WTC11 (cell line): Measurements from ENCODE around the gene ST6GAL1. TPM values are rescaled to one million over a fixed set of nuclear protein-coding genes. Genes with fewer than 3 reads are reported as not detected.
A peak's percentile ranks its signal among the peaks of the same experiment; 100 is the strongest.

Experiments used
- ATAC-seq: fragments of 200-7000 bp; cut with Tn5 transposase; 2 replicates; pipeline ENCODE4 v1.10.0; 2021; ENCODE audit warnings: mild to moderate bottlenecking, moderate library complexity
- CTCF ChIA-PET: fragments of 300-600 bp; sonication (Branson Sonifier 250); formaldehyde crosslinking; loops from one replicate; lab custom pipeline; 2021; ENCODE audit warnings: antibody characterized with exemption; lab: Charles Lee
- POLR2A ChIA-PET: fragments of 350-600 bp; sonication (Branson Sonifier 250); formaldehyde crosslinking; loops from one replicate; lab custom pipeline; 2021; ENCODE audit warnings: antibody characterized with exemption; lab: Charles Lee
- DNase-seq: peaks from one replicate; pipeline ENCODE4 v3.0.0; 2021; ENCODE audit warnings: low spot score
- H3K27ac Mint-ChIP-seq: 2 replicates; pipeline ENCODE4 v1.8.0; 2021; ENCODE audit warnings: mixed read lengths
- H3K27me3 Mint-ChIP-seq: 2 replicates; pipeline ENCODE4 v1.8.0; 2021; ENCODE audit warnings: low read depth, mild to moderate bottlenecking, moderate library complexity, mixed read lengths
- H3K36me3 Mint-ChIP-seq: 2 replicates; pipeline ENCODE4 v1.8.0; 2021; ENCODE audit warnings: mixed read lengths
- H3K4me1 Mint-ChIP-seq: 2 replicates; pipeline ENCODE4 v1.8.0; 2022; ENCODE audit warnings: mixed read lengths
- H3K4me3 Mint-ChIP-seq: 2 replicates; pipeline ENCODE4 v1.8.0; 2021; ENCODE audit warnings: mild to moderate bottlenecking, moderate library complexity, mixed read lengths
- H3K9me3 Mint-ChIP-seq: 2 replicates; pipeline ENCODE4 v1.8.0; 2021; ENCODE audit warnings: mixed read lengths
- JAZF1 ChIP-seq: fragments of 250-450 bp; sonication (Bioruptor Pico); IDR thresholded peaks from 2 replicates; pipeline ENCODE4 v1.9.0; 2021; ENCODE audit warnings: moderate library complexity, mild to moderate bottlenecking, inconsistent platforms
- JUN ChIP-seq: sonication (generic); formaldehyde crosslinking; IDR thresholded peaks from 2 replicates; pipeline ENCODE4 v1.8.0; 2023; ENCODE audit warnings: mild to moderate bottlenecking, missing genetic modification reagents
- MYBL2 ChIP-seq: sonication (generic); formaldehyde crosslinking; IDR thresholded peaks from 2 replicates; pipeline ENCODE4 v1.8.1; 2023; ENCODE audit warnings: mild to moderate bottlenecking, moderate library complexity, missing genetic modification reagents
- NFE2L1 ChIP-seq: sonication (generic); formaldehyde crosslinking; IDR thresholded peaks from 2 replicates; pipeline ENCODE4 v1.8.1; 2023; ENCODE audit warnings: missing genetic modification reagents
- NR1H2 ChIP-seq: sonication (generic); formaldehyde crosslinking; IDR thresholded peaks from 2 replicates; pipeline ENCODE4 v1.9.0; 2021; ENCODE audit warnings: mild to moderate bottlenecking, moderate library complexity, missing genetic modification reagents
- NR3C1 ChIP-seq: sonication (generic); formaldehyde crosslinking; conservative IDR thresholded peaks from 2 replicates; pipeline ENCODE4 v1.8.1; 2023; ENCODE audit warnings: low read depth, mild to moderate bottlenecking, missing genetic modification reagents
- SMAD3 ChIP-seq: sonication (generic); formaldehyde crosslinking; IDR thresholded peaks from 2 replicates; pipeline ENCODE4 v1.8.0; 2022; ENCODE audit warnings: missing genetic modification reagents, mild to moderate bottlenecking, borderline replicate concordance
- SOX15 ChIP-seq: fragments of 250-450 bp; sonication (Bioruptor Pico); IDR thresholded peaks from 2 replicates; pipeline ENCODE4 v1.9.0; 2021; ENCODE audit warnings: mild to moderate bottlenecking
- SP1 ChIP-seq: sonication (generic); formaldehyde crosslinking; conservative IDR thresholded peaks from 2 replicates; pipeline ENCODE4 v1.8.1; 2022; ENCODE audit warnings: missing genetic modification reagents
- TCF7 ChIP-seq: sonication (generic); formaldehyde crosslinking; IDR thresholded peaks from 2 replicates; pipeline ENCODE4 v1.8.0; 2022; ENCODE audit warnings: mild to moderate bottlenecking, low read depth, missing genetic modification reagents, moderate library complexity
- ZNF138 ChIP-seq: sonication (generic); formaldehyde crosslinking; conservative IDR thresholded peaks from 2 replicates; pipeline ENCODE4 v1.8.1; 2022; ENCODE audit warnings: mild to moderate bottlenecking, moderate library complexity, missing genetic modification reagents
- ZNF232 ChIP-seq: sonication (generic); formaldehyde crosslinking; IDR thresholded peaks from 2 replicates; pipeline ENCODE4 v1.8.0; 2022; ENCODE audit warnings: mild to moderate bottlenecking, missing genetic modification reagents
- ZNF263 ChIP-seq: sonication (generic); formaldehyde crosslinking; IDR thresholded peaks from 2 replicates; pipeline ENCODE4 v1.8.1; 2022; ENCODE audit warnings: low read depth, mild to moderate bottlenecking, moderate library complexity, missing genetic modification reagents
- total RNA-seq: library from RNA; stranded (reverse); gene quantifications from 3 replicates; pipeline ENCODE4 v1.2.3, GENCODE V29; 2021
- TF ChIP-seq, protein P1 (sequence below): sonication (generic); formaldehyde crosslinking; IDR thresholded peaks from 2 replicates; pipeline ENCODE4 v1.8.1; 2022; ENCODE audit warnings: mild to moderate bottlenecking, missing genetic modification reagents, moderate library complexity, borderline replicate concordance
- TF ChIP-seq, protein P2 (sequence below): sonication (generic); formaldehyde crosslinking; IDR thresholded peaks from 2 replicates; pipeline ENCODE4 v1.8.0; 2023; ENCODE audit warnings: mild to moderate bottlenecking, missing genetic modification reagents
- TF ChIP-seq, protein P3 (sequence below): sonication (generic); formaldehyde crosslinking; IDR thresholded peaks from 2 replicates; pipeline ENCODE4 v1.8.0; 2023; ENCODE audit warnings: missing genetic modification reagents
- TF ChIP-seq, protein P4 (sequence below): fragments of 200-600 bp; IDR thresholded peaks from 2 replicates; pipeline ENCODE4 v1.8.0; 2022; ENCODE audit warnings: antibody characterized with exemption
- TF ChIP-seq, protein P5 (sequence below): sonication (generic); formaldehyde crosslinking; IDR thresholded peaks from 2 replicates; pipeline ENCODE4 v1.8.1; 2022; ENCODE audit warnings: missing genetic modification reagents, borderline replicate concordance
- TF ChIP-seq, protein P6 (sequence below): sonication (generic); formaldehyde crosslinking; IDR thresholded peaks from 2 replicates; pipeline ENCODE4 v1.8.1; 2023; ENCODE audit warnings: mild to moderate bottlenecking, missing genetic modification reagents
- TF ChIP-seq, protein P7 (sequence below): sonication (generic); formaldehyde crosslinking; IDR thresholded peaks from 2 replicates; pipeline ENCODE4 v1.8.1; 2023; ENCODE audit warnings: mild to moderate bottlenecking, missing genetic modification reagents, borderline replicate concordance

Gene ST6GAL1
- total RNA-seq, 1 experiment from 2014 or later: 87.5 TPM

DNA sequence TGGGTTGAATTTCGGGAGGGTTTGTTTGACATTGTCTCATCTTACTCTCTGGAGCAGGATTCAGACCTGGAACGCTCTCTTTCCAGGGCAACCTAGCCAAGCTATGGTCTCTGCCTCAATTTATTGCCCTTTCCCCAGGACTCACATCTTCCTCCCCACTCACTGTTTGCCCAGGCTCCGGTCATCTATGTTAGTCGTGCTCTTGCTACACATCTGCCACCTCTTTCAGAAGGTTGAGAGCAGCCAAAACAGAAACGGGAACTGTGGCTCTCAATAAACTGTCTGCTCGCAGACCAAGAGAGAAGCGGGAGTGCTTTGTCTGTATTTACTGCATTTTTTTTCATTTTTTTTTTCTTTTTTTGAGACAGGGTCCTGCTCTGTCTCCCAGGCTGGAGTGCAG, 81.6 kb downstream of the ST6GAL1 start:
- Mint-ChIP-seq H3K9me3 (no peaks in the 10 kb centered on the region), H3K27ac (peak overlapping the region; percentile 94)
- TF ChIP-seq ZNF232 (no peak), NR3C1 (no peak)
- TF ChIP-seq, protein P1, sequence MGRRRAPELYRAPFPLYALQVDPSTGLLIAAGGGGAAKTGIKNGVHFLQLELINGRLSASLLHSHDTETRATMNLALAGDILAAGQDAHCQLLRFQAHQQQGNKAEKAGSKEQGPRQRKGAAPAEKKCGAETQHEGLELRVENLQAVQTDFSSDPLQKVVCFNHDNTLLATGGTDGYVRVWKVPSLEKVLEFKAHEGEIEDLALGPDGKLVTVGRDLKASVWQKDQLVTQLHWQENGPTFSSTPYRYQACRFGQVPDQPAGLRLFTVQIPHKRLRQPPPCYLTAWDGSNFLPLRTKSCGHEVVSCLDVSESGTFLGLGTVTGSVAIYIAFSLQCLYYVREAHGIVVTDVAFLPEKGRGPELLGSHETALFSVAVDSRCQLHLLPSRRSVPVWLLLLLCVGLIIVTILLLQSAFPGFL (CRISPR knock-in tag): no peak
- TF ChIP-seq, protein P2, sequence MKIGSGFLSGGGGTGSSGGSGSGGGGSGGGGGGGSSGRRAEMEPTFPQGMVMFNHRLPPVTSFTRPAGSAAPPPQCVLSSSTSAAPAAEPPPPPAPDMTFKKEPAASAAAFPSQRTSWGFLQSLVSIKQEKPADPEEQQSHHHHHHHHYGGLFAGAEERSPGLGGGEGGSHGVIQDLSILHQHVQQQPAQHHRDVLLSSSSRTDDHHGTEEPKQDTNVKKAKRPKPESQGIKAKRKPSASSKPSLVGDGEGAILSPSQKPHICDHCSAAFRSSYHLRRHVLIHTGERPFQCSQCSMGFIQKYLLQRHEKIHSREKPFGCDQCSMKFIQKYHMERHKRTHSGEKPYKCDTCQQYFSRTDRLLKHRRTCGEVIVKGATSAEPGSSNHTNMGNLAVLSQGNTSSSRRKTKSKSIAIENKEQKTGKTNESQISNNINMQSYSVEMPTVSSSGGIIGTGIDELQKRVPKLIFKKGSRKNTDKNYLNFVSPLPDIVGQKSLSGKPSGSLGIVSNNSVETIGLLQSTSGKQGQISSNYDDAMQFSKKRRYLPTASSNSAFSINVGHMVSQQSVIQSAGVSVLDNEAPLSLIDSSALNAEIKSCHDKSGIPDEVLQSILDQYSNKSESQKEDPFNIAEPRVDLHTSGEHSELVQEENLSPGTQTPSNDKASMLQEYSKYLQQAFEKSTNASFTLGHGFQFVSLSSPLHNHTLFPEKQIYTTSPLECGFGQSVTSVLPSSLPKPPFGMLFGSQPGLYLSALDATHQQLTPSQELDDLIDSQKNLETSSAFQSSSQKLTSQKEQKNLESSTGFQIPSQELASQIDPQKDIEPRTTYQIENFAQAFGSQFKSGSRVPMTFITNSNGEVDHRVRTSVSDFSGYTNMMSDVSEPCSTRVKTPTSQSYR (CRISPR knock-in tag): no peak
- TF ChIP-seq, protein P3, sequence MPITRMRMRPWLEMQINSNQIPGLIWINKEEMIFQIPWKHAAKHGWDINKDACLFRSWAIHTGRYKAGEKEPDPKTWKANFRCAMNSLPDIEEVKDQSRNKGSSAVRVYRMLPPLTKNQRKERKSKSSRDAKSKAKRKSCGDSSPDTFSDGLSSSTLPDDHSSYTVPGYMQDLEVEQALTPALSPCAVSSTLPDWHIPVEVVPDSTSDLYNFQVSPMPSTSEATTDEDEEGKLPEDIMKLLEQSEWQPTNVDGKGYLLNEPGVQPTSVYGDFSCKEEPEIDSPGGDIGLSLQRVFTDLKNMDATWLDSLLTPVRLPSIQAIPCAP (CRISPR knock-in tag): no peak
- TF ChIP-seq, all 79 proteins: peak for 0
- ChIA-PET CTCF (no interaction called here), POLR2A (interaction anchor here (0.6 kb wide), 1 partner anchor 162 kb away, joined by 6 read pairs; no protein-coding TSS in a partner anchor)
- H3K4me1 Mint-ChIP-seq: peaks cover 24% of the 10 kb centered on the region
- no peak overlapping the region for H3K4me3 Mint-ChIP-seq
- H3K27me3 Mint-ChIP-seq: no peaks in the 10 kb centered on the region
- DNase-seq: no peak
- peaks cover 32% of the 10 kb centered on the region for H3K36me3 Mint-ChIP-seq
- no peak for ATAC-seq

DNA sequence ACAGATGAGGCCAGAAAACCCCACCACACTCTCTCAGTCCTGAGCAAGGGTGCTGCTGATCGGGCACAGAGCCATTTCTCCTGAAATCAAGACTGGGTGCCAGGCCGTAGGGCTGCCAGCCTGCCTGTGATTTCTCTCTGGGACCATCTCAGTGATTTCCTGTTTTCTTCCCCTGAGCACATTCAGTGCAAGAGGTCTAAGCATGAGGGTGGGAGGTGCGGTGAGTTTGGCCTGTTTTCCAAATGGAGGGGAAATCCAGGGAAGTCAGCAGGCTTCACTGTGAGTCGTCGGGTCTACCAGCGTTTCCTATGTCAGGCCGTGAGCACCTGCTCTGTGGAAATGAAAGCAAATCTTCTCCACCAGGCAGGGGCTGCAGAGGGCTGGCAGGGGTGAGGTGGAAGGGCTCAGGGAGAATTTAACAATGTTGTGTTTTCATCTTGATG, 82.3 kb downstream of the ST6GAL1 start:
- TF ChIP-seq SMAD3 (CRISPR knock-in tag): no peak
- TF ChIP-seq SP1: no peak
- TF ChIP-seq, protein P4, sequence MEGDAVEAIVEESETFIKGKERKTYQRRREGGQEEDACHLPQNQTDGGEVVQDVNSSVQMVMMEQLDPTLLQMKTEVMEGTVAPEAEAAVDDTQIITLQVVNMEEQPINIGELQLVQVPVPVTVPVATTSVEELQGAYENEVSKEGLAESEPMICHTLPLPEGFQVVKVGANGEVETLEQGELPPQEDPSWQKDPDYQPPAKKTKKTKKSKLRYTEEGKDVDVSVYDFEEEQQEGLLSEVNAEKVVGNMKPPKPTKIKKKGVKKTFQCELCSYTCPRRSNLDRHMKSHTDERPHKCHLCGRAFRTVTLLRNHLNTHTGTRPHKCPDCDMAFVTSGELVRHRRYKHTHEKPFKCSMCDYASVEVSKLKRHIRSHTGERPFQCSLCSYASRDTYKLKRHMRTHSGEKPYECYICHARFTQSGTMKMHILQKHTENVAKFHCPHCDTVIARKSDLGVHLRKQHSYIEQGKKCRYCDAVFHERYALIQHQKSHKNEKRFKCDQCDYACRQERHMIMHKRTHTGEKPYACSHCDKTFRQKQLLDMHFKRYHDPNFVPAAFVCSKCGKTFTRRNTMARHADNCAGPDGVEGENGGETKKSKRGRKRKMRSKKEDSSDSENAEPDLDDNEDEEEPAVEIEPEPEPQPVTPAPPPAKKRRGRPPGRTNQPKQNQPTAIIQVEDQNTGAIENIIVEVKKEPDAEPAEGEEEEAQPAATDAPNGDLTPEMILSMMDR: no peak
- TF ChIP-seq TCF7 (CRISPR knock-in tag): no peak
- TF ChIP-seq, protein P5, sequence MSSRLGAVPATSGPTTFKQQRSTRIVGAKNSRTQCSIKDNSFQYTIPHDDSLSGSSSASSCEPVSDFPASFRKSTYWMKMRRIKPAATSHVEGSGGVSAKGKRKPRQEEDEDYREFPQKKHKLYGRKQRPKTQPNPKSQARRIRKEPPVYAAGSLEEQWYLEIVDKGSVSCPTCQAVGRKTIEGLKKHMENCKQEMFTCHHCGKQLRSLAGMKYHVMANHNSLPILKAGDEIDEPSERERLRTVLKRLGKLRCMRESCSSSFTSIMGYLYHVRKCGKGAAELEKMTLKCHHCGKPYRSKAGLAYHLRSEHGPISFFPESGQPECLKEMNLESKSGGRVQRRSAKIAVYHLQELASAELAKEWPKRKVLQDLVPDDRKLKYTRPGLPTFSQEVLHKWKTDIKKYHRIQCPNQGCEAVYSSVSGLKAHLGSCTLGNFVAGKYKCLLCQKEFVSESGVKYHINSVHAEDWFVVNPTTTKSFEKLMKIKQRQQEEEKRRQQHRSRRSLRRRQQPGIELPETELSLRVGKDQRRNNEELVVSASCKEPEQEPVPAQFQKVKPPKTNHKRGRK (CRISPR knock-in tag): no peak
- TF ChIP-seq, protein P6, sequence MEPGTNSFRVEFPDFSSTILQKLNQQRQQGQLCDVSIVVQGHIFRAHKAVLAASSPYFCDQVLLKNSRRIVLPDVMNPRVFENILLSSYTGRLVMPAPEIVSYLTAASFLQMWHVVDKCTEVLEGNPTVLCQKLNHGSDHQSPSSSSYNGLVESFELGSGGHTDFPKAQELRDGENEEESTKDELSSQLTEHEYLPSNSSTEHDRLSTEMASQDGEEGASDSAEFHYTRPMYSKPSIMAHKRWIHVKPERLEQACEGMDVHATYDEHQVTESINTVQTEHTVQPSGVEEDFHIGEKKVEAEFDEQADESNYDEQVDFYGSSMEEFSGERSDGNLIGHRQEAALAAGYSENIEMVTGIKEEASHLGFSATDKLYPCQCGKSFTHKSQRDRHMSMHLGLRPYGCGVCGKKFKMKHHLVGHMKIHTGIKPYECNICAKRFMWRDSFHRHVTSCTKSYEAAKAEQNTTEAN (CRISPR knock-in tag): no peak
- TF ChIP-seq MYBL2 (CRISPR knock-in tag): no peak
- no peak for TF ChIP-seq JUN (CRISPR knock-in tag)
- TF ChIP-seq NFE2L1 (CRISPR knock-in tag): no peak
- TF ChIP-seq, protein P3 (CRISPR knock-in tag): no peak
- TF ChIP-seq JAZF1 (CRISPR knock-in tag): no peak
- TF ChIP-seq NR1H2 (CRISPR knock-in tag): no peak
- TF ChIP-seq, protein P7, sequence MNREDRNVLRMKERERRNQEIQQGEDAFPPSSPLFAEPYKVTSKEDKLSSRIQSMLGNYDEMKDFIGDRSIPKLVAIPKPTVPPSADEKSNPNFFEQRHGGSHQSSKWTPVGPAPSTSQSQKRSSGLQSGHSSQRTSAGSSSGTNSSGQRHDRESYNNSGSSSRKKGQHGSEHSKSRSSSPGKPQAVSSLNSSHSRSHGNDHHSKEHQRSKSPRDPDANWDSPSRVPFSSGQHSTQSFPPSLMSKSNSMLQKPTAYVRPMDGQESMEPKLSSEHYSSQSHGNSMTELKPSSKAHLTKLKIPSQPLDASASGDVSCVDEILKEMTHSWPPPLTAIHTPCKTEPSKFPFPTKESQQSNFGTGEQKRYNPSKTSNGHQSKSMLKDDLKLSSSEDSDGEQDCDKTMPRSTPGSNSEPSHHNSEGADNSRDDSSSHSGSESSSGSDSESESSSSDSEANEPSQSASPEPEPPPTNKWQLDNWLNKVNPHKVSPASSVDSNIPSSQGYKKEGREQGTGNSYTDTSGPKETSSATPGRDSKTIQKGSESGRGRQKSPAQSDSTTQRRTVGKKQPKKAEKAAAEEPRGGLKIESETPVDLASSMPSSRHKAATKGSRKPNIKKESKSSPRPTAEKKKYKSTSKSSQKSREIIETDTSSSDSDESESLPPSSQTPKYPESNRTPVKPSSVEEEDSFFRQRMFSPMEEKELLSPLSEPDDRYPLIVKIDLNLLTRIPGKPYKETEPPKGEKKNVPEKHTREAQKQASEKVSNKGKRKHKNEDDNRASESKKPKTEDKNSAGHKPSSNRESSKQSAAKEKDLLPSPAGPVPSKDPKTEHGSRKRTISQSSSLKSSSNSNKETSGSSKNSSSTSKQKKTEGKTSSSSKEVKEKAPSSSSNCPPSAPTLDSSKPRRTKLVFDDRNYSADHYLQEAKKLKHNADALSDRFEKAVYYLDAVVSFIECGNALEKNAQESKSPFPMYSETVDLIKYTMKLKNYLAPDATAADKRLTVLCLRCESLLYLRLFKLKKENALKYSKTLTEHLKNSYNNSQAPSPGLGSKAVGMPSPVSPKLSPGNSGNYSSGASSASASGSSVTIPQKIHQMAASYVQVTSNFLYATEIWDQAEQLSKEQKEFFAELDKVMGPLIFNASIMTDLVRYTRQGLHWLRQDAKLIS: no peak
- TF ChIP-seq ZNF263: no peak
- TF ChIP-seq ZNF138 (CRISPR knock-in tag): no peak
- no peak for TF ChIP-seq SOX15 (CRISPR knock-in tag)
- H3K9me3 Mint-ChIP-seq: no peaks in the 10 kb centered on the region
- H3K36me3 Mint-ChIP-seq: peaks cover 28% of the 10 kb centered on the region
- no peak for ATAC-seq
- DNase-seq: no peak
- H3K27me3 Mint-ChIP-seq: no peaks in the 10 kb centered on the region
- peaks cover 18% of the 10 kb centered on the region for H3K4me1 Mint-ChIP-seq
- ChIA-PET CTCF (no interaction called here), POLR2A (no interaction called here)
- H3K4me3 Mint-ChIP-seq: no peak overlapping the region
- peak overlapping the region; percentile 77 for H3K27ac Mint-ChIP-seq
